Middle frontal gyrus (tissue), 1 donor: ENCODE results near the gene EIF4EBP3.
"Not testable (repeated sequence)": the region's sequence is repeated elsewhere in the genome, so short reads cannot be mapped to it uniquely, and the experiment has no call there.

ENCODE experiments used
- DNase-seq: peaks from one replicate; pipeline ENCODE4 v3.0.0-alpha.2; 2015; ENCODE audit warnings: low spot score; ENCODE audit errors: extremely low spot score

EIF4EBP3 gene

DNA sequence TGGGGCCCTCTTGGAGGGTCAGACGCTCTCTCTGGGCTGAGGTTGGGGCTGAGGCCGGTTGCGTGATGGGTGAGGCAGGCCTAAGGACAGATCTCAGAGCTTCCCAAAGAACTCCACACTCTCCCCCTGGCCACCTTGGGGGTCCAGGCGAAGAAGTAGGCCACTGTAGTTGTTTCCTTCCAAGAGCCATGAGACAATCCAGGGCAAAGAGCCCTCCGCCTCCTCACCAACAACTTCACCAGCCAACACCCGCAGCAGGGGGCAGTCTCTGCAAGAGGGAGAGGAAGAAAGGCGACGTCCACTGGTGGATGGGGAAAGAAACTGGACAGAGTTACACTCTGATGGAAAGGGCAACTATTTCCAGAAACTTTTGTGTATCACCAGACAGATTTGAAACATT is 27.8 kb downstream of the EIF4EBP3 start:
- DNase-seq, result no peak

DNA sequence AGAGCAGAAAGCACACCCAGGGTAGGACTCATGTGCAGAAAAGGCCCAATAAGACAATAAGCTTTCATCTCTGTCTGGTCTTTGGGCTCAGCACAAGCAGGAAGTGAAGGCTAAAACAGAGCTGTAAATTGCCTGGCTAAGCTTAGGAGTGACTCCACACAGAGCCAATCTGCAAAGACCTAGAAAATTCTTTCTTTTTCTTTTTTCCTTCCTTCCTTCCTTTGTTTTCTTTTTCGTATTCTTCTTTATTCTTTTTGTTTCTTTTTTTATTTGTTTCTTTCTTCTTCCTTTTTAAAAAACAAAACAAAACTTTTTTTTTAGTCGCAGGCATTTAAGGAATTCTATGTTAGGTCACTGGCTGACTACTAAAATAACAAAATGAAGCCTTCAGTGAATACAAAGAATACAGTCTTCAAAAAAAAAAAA is 29.3 kb downstream of the EIF4EBP3 start:
- DNase-seq, result no peak

DNA sequence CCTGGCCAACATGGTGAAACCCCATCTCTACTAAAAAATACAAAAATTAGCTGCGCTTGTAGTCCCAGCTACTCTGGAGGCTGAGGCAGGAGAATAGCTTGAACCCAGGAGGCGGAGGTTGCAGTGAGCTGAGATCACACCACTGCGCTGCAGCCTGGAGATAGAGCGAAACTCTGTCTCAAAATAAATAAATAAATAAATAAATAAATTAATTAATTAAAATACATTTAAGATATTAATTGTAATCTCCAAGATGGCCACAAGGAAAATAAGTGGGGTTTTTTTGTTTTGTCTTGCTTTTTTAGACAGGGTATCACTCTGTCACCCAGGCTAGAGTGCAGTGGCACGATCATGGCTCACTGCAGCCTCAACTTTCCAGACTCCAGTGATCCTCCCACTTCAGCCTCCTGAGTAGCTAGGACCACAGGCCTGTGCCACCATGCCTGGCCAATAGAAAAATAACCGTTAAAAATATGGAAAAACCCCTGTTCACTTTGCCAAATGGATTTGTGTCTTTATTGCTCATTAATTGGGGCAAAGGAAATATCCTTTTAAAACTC is 31.8 kb downstream of the EIF4EBP3 start:
- not testable (repeated sequence) for DNase-seq

DNA sequence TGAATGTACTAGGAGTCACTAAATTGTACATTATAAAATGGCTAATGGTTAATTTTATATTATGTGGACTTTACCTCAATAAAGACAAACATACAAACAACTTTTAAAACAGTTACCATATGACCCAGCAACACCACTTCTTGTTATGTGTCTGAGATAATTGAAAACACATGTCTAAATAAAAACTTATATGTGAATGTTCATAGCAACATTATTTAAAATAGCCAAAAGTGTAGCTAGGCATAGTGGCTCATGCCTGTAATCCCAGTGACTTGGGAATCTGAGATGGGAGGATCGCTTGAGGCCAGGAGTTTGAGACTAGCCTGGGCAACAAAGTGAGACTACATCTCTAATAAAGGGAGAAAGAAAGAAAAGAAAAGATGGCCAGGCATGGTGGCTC is 40.0 kb downstream of the EIF4EBP3 start:
- no peak for DNase-seq

DNA sequence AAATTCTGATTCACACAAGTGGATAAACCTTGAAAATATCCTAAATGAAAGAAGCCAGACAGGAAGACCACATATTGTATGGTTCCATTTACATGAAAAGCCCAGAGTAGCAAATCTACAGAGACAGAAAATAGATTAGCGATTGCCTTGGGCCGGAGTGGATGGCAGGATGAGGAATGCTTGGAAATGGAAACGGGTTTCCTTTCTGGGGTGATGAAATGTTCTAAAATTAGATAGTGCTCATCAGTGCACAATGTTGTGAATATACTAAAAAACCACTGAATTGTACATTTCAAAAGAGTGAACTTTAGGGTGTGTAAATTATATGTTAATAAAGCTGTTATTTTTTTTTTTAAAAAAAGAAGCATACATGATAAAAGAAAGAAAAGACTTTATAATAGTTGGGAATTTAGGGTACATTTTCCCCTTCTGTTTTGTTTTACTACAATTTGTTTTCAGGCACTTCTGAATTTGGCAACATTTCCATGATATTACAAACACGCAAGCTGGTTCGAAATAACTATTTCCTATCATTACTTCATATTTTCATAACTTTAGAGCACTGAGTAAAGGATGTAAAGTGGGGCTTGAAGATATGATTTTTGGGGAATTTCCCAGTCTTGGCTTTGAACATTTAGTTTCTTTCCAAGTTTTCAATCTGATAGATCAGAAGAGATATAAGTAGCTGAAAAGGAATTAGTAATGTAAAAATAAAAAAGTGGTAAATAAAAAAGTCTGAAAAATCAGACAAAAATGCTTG is 41.0 kb downstream of the EIF4EBP3 start:
- DNase-seq, result no peak

DNA sequence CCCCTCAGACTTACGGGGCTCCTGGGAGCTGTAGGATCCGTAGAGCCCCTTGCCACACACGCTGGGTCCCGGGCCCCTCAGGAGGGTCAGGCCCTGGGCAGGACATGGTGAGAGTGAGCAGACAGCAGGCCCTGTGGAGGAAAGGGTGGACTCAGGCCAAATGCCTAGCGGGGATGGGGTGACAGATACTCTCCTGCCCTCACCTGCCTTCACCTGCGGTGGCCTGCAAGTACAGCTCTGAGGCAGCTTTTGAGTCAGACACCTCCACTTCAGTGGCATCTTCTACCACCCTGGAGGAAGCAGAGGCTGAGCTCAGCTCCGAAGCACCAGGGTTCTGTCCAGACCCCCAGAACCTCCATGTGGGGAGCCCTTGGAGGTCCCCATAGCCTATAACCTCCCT is 43.4 kb downstream of the EIF4EBP3 start:
- DNase-seq, result no peak

DNA sequence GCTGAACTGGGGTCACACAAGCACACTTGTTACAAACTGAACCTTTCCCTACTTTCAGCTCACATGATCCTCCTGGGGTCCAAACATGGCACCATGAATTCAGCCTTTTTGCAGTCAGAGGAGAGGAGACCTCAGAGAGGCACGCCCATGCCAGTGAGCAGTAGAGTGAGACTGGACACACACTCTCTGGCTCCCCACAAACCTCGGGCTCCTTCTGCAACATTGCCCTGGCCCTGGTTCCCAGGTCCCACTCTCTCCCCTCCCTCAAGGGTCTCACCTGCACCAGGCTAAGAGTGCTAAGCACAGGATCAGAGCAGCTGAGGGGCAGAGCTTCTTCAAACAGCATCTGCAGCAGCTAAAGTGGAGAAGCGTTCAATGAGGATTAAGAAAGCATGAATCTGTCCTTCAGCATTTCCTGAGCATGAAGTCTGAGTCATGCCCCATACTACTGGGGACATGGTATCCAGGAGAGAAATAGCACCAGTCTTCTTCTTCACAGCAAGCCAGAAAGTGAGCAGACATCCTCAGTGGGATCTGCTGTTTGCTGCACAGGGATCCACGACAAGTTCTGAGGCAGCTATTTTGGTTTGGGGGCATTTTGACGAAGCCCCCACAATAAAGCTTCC is 44.4 kb downstream of the EIF4EBP3 start:
- no peak for DNase-seq

DNA sequence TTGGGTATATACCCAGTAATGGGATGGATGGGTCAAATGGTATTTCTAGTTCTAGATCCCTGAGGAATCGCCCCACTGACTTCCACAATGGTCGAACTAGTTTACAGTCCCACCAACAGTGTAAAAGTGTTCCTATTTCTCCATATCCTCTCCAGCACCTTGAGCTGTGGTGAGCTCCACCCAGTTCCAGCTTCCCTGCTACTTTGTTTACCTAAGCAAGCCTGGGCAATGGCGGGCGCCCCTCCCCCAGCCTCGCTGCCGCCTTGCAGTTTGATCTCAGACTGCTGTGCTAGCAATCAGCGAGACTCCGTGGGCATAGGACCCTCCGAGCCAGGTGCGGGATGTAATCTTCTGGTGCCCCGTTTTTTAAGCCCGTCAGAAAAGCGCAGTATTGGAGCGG is 45.6 kb downstream of the EIF4EBP3 start:
- DNase-seq, result not testable (repeated sequence)

DNA sequence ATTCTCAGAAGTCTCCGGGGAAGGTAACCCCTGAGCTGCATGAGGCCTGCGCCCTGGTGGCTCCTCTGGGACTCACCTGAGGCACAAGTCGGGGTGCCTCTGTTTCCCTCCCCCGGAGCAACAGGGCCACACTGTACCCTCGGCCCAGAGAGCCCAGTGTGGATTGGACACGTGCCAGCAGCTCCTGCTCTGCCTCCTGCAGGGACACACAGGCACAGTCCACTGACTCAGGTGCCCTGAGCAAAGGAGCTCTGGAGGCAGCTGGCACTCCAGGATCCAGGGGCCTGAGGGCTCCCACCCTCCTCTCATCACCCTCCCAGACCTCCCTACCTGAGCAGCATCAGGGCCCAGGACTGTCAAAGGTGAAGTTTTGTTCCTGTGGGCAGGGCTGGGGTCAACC is 46.7 kb downstream of the EIF4EBP3 start:
- no peak for DNase-seq

DNA sequence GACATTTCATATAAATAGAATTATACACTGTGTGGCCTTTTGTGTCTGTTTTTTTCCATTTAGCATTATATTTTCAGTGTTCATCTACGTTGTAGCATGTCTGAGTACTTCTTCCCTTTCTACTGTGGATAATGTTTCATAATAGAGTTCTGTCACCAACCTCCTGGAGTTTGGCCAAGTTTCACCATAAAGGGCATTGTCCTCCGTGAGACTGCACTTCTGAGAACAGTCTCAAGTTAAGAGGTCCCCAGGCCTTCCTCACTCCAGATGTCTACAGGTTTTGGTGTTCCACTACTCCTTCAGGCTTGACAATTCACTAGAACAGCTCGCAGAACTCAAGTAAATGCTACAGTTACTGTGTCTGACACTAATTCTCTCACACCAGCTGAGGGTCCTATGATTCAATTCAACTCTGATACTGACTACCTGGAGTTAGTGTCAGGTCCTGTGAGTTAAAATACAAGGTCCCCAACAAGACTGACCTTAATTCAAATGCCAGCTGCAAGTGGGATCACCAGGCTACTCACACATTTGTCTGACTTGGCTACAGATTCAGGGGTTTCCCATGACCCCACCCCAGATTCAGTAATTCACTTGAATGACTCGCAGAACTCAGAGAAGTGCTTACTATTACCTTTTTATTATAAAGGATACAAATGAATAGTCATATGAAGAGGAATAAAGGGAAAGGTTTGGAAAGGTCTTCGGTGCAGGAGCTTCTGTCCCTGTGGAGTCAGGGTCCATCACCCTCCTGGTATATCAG is 48.3 kb downstream of the EIF4EBP3 start:
- no peak for DNase-seq

DNA sequence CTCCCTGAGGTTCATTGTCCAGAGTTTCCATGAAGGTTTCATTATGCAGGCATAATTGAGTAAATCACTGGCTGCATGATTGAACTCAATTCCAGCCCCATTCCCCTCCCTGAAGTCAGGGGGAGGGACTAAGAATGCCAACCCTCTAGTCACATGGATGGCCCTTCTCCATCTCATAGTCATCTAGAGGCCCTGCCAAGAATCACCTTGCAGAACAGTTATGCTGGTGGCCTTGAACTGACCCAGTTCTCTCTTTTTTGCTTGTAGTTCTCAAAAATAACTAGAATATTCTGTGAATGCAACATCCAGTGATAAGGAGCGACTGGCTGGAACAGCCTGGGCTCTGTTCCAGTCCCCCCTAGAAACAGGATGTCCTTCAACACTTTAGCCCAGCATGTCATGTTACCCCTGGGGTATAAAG is 48.9 kb downstream of the EIF4EBP3 start:
- DNase-seq, result no peak

DNA sequence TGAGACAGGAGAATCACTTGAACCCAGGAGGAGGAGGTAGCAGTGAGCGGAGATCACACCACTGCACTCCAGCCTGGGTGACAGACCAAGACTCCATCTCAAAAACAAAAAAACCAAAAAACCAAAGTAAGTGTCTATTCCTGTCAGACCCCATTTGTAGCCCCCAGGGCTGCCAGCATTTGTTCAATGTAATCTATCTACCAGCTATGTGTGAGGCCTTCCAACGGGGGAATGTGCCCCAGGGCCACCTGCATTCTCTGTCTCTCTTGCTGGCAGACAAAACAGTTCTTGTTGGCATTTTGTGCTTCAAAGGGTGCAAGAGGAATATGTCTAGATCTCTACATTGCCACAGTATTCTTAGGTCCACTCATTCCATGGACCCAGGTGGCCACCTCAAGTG is 51.4 kb downstream of the EIF4EBP3 start:
- no peak for DNase-seq
